Stomach (tissue), 9 donors: ENCODE data around the gene CCDC93. TPM values are rescaled to one million over a fixed set of nuclear protein-coding genes. Genes with fewer than 3 reads are reported as not detected.

Source experiments
- DNase-seq, 2 donors: peaks; one replicate each; pipeline versions ENCODE4 v3.0.0 to v3.0.0-alpha.2; 2013 to 2019
- H3K27ac ChIP-seq, 5 donors: fragments of 200-600 bp in 4 of 5; sonication (generic) in 4 of 5; one replicate each; pipeline ENCODE4 v1.5.1; 2013 to 2019; ENCODE audit warnings: mild to moderate bottlenecking in 1 of 5, moderate library complexity in 1 of 5
- H3K27me3 ChIP-seq, 3 donors: fragments of 200-600 bp; sonication (generic); one replicate each; pipeline ENCODE4 v1.5.1; 2017 to 2019; ENCODE audit warnings: mixed run types in 1 of 3
- H3K36me3 ChIP-seq, 4 donors: fragments of 200-600 bp; sonication (generic); 1 replicate in 3 of 4; 2 replicates in 1 of 4; pipeline ENCODE4 v1.5.1; 2016 to 2019
- H3K4me1 ChIP-seq, 4 donors: fragments of 200-600 bp; sonication (generic); one replicate each; pipeline ENCODE4 v1.5.1; 2016 to 2019
- H3K4me3 ChIP-seq, 4 donors: fragments of 200-600 bp; sonication (generic) in 3 of 4; one replicate each; pipeline ENCODE4 v1.5.1; 2016 to 2019; ENCODE audit warnings: mild to moderate bottlenecking in 1 of 4
- H3K9me3 ChIP-seq, 4 donors: fragments of 200-600 bp; sonication (generic); one replicate each; pipeline ENCODE4 v1.5.1; 2016 to 2019
- CTCF ChIP-seq, 7 experiments: fragments of 450-650 bp in 4 of 7; fragments of 200-600 bp in 3 of 7; sonication (generic) in 3 of 7; IDR thresholded peaks; one replicate each; pipeline ENCODE4 v1.5.1; 2016 to 2019; ENCODE audit warnings: antibody characterized with exemption in 7 of 7, control low read depth in 2 of 7, mild to moderate bottlenecking in 1 of 7
- EP300 ChIP-seq: sonication (generic); formaldehyde crosslinking; IDR thresholded peaks from one replicate; pipeline ENCODE4 v1.6.1; 2017; ENCODE audit warnings: antibody characterized with exemption
- POLR2A ChIP-seq, 4 donors: fragments of 450-650 bp; IDR thresholded peaks; one replicate each; pipeline ENCODE4 v1.6.1; 2016; ENCODE audit warnings: antibody characterized with exemption in 4 of 4, control low read depth in 2 of 4, mild to moderate bottlenecking in 1 of 4, moderate library complexity in 1 of 4
- POLR2AphosphoS5 ChIP-seq, 3 donors: sonication (generic); formaldehyde crosslinking; IDR thresholded peaks; one replicate each; pipeline ENCODE4 v1.6.1; 2016; ENCODE audit warnings: antibody characterized with exemption in 3 of 3
- WGBS, 5 donors: extraction: QIAGEN DNeasy Blood & Tissue Kit in 3 of 5; methylation state at CpG; one replicate each; pipeline versions ENCODE4 v1.1.5 to v1.1.7; 2013 to 2018; 5-methylcytosine and 5-hydroxymethylcytosine counted together
- intact Hi-C: fragments of 100-400 bp; cut with DNase I; formaldehyde crosslinking; loops from one replicate; pipeline ENCODE4 v1.15.1; 2023; ENCODE audit warnings: low total_unique reads
- polyA plus RNA-seq, 3 donors: library from polyadenylated mRNA; stranded (reverse); fragments of 200-250 nt; gene quantifications; one replicate each; pipeline ENCODE4 v1.2.3, GENCODE V29; 2013
- total RNA-seq, 5 donors: library from RNA; depleted of rRNA; stranded (reverse); fragments of >200 nt; gene quantifications; one replicate each; pipeline versions ENCODE4 v1.1.0 to v1.2.3, GENCODE V29; 2014 to 2016
- donor health status: healthy with polysubstance abuse.
- donor health status: Bipolar disorder and iron deficiency.
- donor health status: healthy.

The CCDC93 gene
- total and polyA plus RNA-seq, 8 donors = 3.1 to 63.9 (median 24.3) TPM

- peaks cover 0 to 5% (median 1%) of the 10 kb centered on the region in 4 donors for H3K4me1 ChIP-seq
- 94 to 98% (median 95%) methylated on average over 1 of the region's 1 CpG for WGBS, 5 donors
- no peak for TF ChIP-seq EP300
- TF ChIP-seq POLR2AphosphoS5 (IDR thresholded peaks at IDR 0.05) = no peak
- no peak for TF ChIP-seq POLR2A (IDR thresholded peaks at IDR 0.05)
- TF ChIP-seq CTCF (IDR thresholded peaks at IDR 0.05) = no peak
- no peak overlapping the region for H3K27ac ChIP-seq
- H3K27me3 ChIP-seq = no peaks in the 10 kb centered on the region
- H3K4me3 ChIP-seq = no peak overlapping the region
- H3K9me3 ChIP-seq = no peaks in the 10 kb centered on the region
- peaks cover 0 to 86% (median 80%) of the 10 kb centered on the region in 4 donors for H3K36me3 ChIP-seq
- intact Hi-C loops = no loop called here
- DNase-seq = no peak
Observed at GRCh38 chr2:117963446-117963845, 50.4 kb downstream of the CCDC93 start.

GRCh38 chr2:117961201-117961600 is 52.7 kb downstream of the CCDC93 start:
- no peak for TF ChIP-seq EP300
- TF ChIP-seq POLR2A (IDR thresholded peaks at IDR 0.05) = no peak
- TF ChIP-seq CTCF (IDR thresholded peaks at IDR 0.05) = no peak
- no peak for TF ChIP-seq POLR2AphosphoS5 (IDR thresholded peaks at IDR 0.05)
- no peak overlapping the region for H3K4me3 ChIP-seq
- intact Hi-C loops = no loop called here
- no peak for DNase-seq
- H3K9me3 ChIP-seq = no peaks in the 10 kb centered on the region
- no peaks in the 10 kb centered on the region for H3K27me3 ChIP-seq
- no peak overlapping the region for H3K27ac ChIP-seq
- peaks cover 10 to 82% (median 78%) of the 10 kb centered on the region in 4 donors for H3K36me3 ChIP-seq
- WGBS, 5 donors = 83 to 91% (median 90%) methylated on average over 3 of the region's 3 CpGs
- peaks cover 0 to 11% (median 7%) of the 10 kb centered on the region in 4 donors for H3K4me1 ChIP-seq

GRCh38 chr2:117960231-117960630 is 53.6 kb downstream of the CCDC93 start:
- DNase-seq = no peak
- H3K4me1 ChIP-seq = peaks cover 0 to 11% (median 7%) of the 10 kb centered on the region in 4 donors
- H3K27me3 ChIP-seq = no peaks in the 10 kb centered on the region
- no peak for TF ChIP-seq POLR2AphosphoS5 (IDR thresholded peaks at IDR 0.05)
- no peaks in the 10 kb centered on the region for H3K9me3 ChIP-seq
- peaks cover 11 to 82% (median 79%) of the 10 kb centered on the region in 4 donors for H3K36me3 ChIP-seq
- no peak overlapping the region for H3K27ac ChIP-seq
- H3K4me3 ChIP-seq = no peak overlapping the region
- WGBS, 5 donors = 89 to 97% (median 91%) methylated on average over 4 of the region's 4 CpGs
- intact Hi-C loops = no loop called here

GRCh38 chr2:117958186-117958585 is 55.7 kb downstream of the CCDC93 start:
- Histone ChIP-seq H3K4me3 (no peak overlapping the region), H3K9me3 (no peaks in the 10 kb centered on the region), H3K36me3 (peaks cover 29 to 84% (median 79%) of the 10 kb centered on the region in 4 donors), H3K27me3 (no peaks in the 10 kb centered on the region), H3K4me1 (peaks cover 0 to 11% (median 7%) of the 10 kb centered on the region in 4 donors), H3K27ac (no peak overlapping the region)
- intact Hi-C loops = no loop called here
- TF ChIP-seq POLR2A (IDR thresholded peaks at IDR 0.05) (no peak), POLR2AphosphoS5 (IDR thresholded peaks at IDR 0.05) (peak in 2 of 3 donors; percentile 30 to 51)
- DNase-seq = peak in 1 of 2 donors; percentile 37
- WGBS, 5 donors = 30 to 42% (median 33%) methylated on average over 5 of the region's 5 CpGs

GRCh38 chr2:117957616-117958015 is 56.3 kb downstream of the CCDC93 start:
- intact Hi-C loops = no loop called here
- Histone ChIP-seq H3K27me3 (no peaks in the 10 kb centered on the region), H3K36me3 (peaks cover 31 to 85% (median 82%) of the 10 kb centered on the region in 4 donors), H3K27ac (peak overlapping the region in 1 of 5 donors; percentile 35), H3K4me3 (no peak overlapping the region), H3K9me3 (no peaks in the 10 kb centered on the region), H3K4me1 (peaks cover 0 to 11% (median 7%) of the 10 kb centered on the region in 4 donors)
- 91 to 97% (median 93%) methylated on average over 1 of the region's 1 CpG for WGBS, 5 donors
- TF ChIP-seq EP300 = no peak
- TF ChIP-seq CTCF (IDR thresholded peaks at IDR 0.05) = no peak
- no peak for TF ChIP-seq POLR2AphosphoS5 (IDR thresholded peaks at IDR 0.05)
- no peak for TF ChIP-seq POLR2A (IDR thresholded peaks at IDR 0.05)
- DNase-seq = no peak
